ENCODE results near the gene ERO1B.
"Not testable (repeated sequence)": the region's sequence is repeated elsewhere in the genome, so short reads cannot be mapped to it uniquely, and the experiment has no call there.

Gene ERO1B

DNA sequence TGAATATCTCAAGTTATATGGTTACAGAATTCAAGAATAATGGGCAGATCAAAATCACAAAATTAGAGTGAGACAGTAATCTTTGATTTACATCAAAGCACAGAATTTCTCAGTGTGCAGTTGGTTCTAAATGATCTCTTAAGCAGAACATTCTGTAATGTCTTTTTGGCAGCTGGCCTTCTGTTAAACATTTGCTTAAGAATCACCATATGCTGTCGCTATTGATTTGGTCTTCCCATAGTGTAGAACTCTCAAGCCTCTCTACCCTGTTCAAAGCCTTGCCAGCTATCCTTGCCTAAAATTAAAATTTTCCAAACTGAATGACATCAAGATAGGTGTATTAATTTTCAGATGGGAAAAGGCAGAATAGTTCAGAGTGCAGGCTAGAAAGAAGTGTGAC lies 38.9 kb upstream of the ERO1B start:
- H3K4me3 ChIP-seq (ENCODE audit: control insufficient read depth, low read depth, low read length), result no peak overlapping the region
- TF ChIP-seq CTCF (conservative IDR thresholded peaks at IDR 0.05; ENCODE audit: control insufficient read depth, insufficient read depth, low read depth, low read length), result no peak
- DNase-seq (ENCODE audit: low read depth), result no peak

- no peak overlapping the region for H3K4me3 ChIP-seq (ENCODE audit: control insufficient read depth, low read depth, low read length)
- DNase-seq (ENCODE audit: low read depth), result no peak
- TF ChIP-seq CTCF (conservative IDR thresholded peaks at IDR 0.05; ENCODE audit: control insufficient read depth, insufficient read depth, low read depth, low read length), result no peak
Observed at GRCh38 chr1:236320214-236320613, 38.5 kb upstream of the ERO1B start.

DNA sequence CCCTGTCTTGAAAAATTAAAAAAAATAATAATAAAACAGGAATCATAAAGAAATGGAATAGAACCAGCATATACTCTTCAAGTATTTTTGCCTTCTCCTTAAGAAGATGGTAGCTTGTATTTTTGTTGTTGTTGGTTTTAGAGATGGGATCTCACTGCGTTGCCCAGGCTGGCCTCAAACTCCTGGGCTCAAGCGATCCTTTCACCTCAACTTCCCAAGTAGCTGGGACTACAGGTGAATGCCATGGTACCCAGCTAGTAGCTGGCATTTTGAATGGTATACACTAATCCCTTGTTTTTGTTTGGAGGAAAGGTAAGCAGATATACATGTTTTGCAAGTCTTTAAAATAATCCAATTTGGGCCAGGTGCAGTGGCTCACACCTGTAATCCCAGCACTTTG lies 34.7 kb upstream of the ERO1B start:
- DNase-seq (ENCODE audit: low read depth), result no peak
- no peak for TF ChIP-seq CTCF (conservative IDR thresholded peaks at IDR 0.05; ENCODE audit: control insufficient read depth, insufficient read depth, low read depth, low read length)

GRCh38 chr1:236315518-236315917 lies 33.8 kb upstream of the ERO1B start:
- no peak overlapping the region for H3K4me3 ChIP-seq (ENCODE audit: control insufficient read depth, low read depth, low read length)
- DNase-seq (ENCODE audit: low read depth), result no peak
- TF ChIP-seq CTCF (conservative IDR thresholded peaks at IDR 0.05; ENCODE audit: control insufficient read depth, insufficient read depth, low read depth, low read length), result no peak

More for the DNA sequence above, 34.7 kb upstream of the ERO1B start:
- H3K4me3 ChIP-seq (ENCODE audit: control insufficient read depth, low read depth, low read length), result no peak overlapping the region

GRCh38 chr1:236315092-236315491 lies 33.3 kb upstream of the ERO1B start:
- no peak for TF ChIP-seq CTCF (conservative IDR thresholded peaks at IDR 0.05; ENCODE audit: control insufficient read depth, insufficient read depth, low read depth, low read length)
- DNase-seq (ENCODE audit: low read depth), result no peak
- no peak overlapping the region for H3K4me3 ChIP-seq (ENCODE audit: control insufficient read depth, low read depth, low read length)

- DNase-seq (ENCODE audit: low read depth); H3K4me3 ChIP-seq (ENCODE audit: control insufficient read depth, low read depth, low read length): not testable (repeated sequence)
Observed at GRCh38 chr1:236314050-236314449, 32.3 kb upstream of the ERO1B start.

- H3K4me3 ChIP-seq (ENCODE audit: control insufficient read depth, low read depth, low read length), result no peak overlapping the region
- DNase-seq (ENCODE audit: low read depth), result no peak
- TF ChIP-seq CTCF (conservative IDR thresholded peaks at IDR 0.05; ENCODE audit: control insufficient read depth, insufficient read depth, low read depth, low read length), result no peak
Observed at GRCh38 chr1:236313427-236313826, 31.7 kb upstream of the ERO1B start.

All from fibroblast of mammary gland (primary cell).